ENCODE measurements around the gene RNF113B.

The RNF113B gene

DNA sequence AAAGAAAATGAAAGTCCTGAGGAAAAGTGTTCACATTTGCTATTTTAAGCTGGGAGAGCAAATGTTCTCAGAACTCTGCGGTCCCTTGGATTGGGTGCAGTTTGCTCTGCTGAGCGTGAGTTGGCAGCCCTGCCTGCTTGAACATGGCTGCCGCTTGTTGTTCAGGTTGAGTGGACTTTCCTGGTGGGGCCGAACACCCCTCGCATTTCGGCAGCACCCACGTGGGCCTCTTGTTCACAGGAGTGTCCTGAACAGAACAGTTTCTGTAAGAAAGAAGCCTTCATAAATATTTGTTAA is 10.8 kb upstream of the RNF113B start:
- no peak for DNase-seq (ENCODE audit: low spot score)
- peak overlapping the region; percentile 67 to 84 for H3K27ac ChIP-seq

DNA sequence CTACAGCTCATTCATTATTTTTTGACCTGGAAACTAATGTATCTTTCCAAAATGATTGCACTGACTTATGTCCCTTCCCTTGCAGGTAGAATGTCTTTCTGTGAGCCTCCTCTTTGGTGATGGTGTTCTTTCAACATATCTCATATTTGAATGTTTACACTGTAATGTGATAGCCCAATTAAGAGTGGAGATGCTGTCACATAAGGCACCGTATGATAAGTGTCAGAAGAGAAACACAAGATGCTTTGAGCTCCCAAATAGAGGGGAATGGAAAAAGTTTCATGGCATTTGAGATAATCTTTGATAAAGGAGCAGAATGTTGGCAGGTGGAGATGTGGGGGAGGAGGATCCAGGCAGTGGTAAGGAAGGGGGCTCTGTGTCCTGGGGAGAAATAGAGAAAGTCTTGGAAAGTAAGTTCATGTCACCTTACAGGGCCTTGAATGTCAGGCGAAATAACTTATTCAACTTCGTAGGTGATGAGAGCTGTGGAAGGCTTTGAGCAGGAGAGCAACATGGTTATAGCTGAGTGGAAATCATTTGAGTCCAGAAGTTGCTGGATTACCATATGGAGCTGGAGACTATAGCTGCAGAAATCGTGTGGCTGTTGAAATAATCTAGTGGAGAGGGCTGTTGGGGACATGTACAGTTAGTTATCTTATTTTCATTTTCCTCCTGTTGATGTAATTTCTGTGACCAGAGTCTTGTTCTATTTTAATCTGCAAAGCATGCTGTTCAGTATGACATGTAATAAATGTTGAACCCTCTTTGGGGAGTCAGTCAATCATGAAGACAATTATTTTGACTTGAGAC is 10.3 kb upstream of the RNF113B start:
- DNase-seq (ENCODE audit: low spot score): no peak
- Histone ChIP-seq H3K4me3 (peak overlapping the region; percentile 47), H3K27ac (peak overlapping the region; percentile 67 to 84)

More for the DNA sequence above, 10.8 kb upstream of the RNF113B start:
- peak overlapping the region; percentile 47 for H3K4me3 ChIP-seq
- TF ChIP-seq CTCF (IDR thresholded peaks at IDR 0.05): no peak

DNA sequence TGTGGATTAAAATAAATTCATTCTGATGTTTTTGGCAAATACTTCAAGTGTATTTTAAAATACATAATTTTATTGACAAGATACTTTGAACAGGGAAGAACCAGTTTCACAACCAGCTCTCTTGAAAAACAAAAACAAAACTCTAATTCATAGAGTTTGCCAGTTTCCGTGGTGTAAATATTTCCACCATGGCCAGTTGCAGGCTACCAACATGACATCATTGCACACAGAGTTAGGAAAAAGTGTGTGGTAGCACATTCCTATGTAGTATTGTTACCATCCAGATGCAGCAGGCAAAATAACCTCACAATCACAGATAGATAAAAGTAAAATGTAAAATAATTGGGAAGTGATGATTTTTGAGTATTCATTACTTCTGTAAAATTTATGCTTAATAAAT is 7.7 kb upstream of the RNF113B start:
- no peak for DNase-seq (ENCODE audit: low spot score)
- TF ChIP-seq CTCF (IDR thresholded peaks at IDR 0.05): no peak
- Histone ChIP-seq H3K4me3 (no peak overlapping the region), H3K27ac (peak overlapping the region; percentile 51 to 63)

More for the DNA sequence above, 10.3 kb upstream of the RNF113B start:
- no peak for TF ChIP-seq CTCF (IDR thresholded peaks at IDR 0.05)

- TF ChIP-seq CTCF (IDR thresholded peaks at IDR 0.05): no peak
- no peak for DNase-seq (ENCODE audit: low spot score)
- Histone ChIP-seq H3K27ac (peak overlapping the region; percentile 63 to 71), H3K4me3 (no peak overlapping the region)
These were observed 5.5 kb upstream of the RNF113B start for GRCh38 chr13:98182589-98182988.

DNA sequence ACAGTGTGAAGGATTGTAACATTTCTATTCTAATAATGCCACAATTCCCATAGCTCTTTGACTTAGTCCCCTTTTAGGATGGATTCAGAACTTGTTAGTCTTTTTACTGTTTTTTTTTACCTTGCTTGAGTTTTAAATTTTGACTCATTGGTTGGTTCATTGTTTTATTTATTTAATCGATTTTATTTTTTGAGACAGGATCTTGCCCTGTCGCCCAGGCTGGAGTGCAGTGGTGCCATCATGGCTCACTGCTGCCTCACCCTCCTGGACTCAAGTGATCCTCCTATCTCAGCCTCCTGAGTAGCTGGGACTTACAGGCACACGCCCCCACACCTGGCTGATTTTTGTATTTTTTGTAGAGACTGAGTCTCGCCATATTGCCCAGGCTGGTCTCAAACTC is 5.1 kb upstream of the RNF113B start:
- H3K27ac ChIP-seq: peak overlapping the region; percentile 63 to 71
- DNase-seq (ENCODE audit: low spot score): no peak

GRCh38 chr13:98181111-98181815 is 4.2 kb upstream of the RNF113B start:
- no peak for TF ChIP-seq CTCF (IDR thresholded peaks at IDR 0.05)
- no peak overlapping the region for H3K27ac ChIP-seq
- no peak overlapping the region for H3K4me3 ChIP-seq
- DNase-seq (ENCODE audit: low spot score): no peak

More for the DNA sequence above, 5.1 kb upstream of the RNF113B start:
- TF ChIP-seq CTCF (IDR thresholded peaks at IDR 0.05): no peak
- H3K4me3 ChIP-seq: no peak overlapping the region

- H3K4me3 ChIP-seq: no peak overlapping the region
- H3K27ac ChIP-seq: no peak overlapping the region
- DNase-seq (ENCODE audit: low spot score): no peak
- TF ChIP-seq CTCF (IDR thresholded peaks at IDR 0.05): no peak
These were observed 3.0 kb upstream of the RNF113B start for GRCh38 chr13:98180092-98180491.
